Middle frontal gyrus (tissue), 1 donor: ENCODE results near the gene TOR2A.

Experiments used
- DNase-seq: peaks from one replicate; pipeline ENCODE4 v3.0.0-alpha.2; 2015; ENCODE audit warnings: low spot score; ENCODE audit errors: extremely low spot score

TOR2A gene

DNA sequence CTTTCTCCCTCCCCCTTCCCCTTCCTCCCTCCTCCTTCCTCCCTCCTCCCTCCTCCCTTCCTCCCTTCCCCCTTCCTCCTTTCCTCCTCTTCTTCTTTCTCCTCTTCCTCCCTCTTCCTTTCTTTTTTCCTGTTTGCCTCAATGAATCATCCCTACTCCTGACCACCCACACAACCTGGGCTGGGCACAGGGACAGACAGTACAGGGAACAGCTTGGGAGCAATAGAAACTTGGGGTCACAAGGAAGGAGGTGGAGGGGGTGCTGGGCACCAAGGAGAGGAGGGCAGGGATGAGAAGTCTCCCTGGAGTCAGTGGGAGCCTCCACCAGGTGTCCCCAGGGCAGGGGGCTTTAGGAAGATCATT is 14.2 kb downstream of the TOR2A start:
- no peak for DNase-seq

DNA sequence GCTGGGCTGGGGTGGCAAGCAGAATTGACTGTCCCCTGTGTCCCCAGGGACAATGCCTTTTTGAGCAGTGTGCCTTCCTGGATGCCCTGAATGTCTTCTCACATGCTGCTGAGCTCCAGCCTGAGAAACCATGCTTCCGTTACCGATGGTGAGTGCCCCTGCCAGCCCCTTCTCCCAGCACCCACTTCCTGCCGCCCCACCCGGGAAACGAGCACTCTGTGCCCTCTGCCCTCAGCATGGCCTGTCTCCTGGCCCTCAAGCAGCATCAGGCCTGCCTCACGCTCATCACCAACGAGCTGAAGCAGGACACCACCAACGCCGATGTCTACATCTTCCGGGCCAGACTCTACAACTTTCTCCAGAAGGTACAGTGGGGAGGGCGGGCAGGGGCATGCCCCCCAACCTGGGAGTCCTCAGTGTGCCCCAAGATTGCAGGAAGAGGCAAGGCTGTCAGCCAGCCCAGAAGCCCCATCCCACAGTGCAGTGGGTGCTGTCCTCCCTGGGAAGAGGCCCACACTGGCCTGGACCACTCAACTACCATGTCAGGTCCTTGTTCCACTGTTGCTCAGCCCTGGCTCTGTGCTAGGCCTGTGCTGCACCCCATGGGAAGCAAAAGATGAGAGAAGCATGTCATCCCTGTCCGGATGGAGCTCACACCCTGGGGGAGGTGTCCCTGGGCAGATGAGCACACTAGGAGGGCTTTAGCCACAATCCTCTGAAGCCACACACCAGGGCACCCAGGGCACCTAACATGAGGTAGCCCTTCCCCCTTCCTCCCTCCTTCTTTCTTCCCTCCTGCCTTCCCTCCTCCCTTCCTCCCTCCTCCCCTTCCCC is 14.8 kb downstream of the TOR2A start:
- DNase-seq: no peak

DNA sequence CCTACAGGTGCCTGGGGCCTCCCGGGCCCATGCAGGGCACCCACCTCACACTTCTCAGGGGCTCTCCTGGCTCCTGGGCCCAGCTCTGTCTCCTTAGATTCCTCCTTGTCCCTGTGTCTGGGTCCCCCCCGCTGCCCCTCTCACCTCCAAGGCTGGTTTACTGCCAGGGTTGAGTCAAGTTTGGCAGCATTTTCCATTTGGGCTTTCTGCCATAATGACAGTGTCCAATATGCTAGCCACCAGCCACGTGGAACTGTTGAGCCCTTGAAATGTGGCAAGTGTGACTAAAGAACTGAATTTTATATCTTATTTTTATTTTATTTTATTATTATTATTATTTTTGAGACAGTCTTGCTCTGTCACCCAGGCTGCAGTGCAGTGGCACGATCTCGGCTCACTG is 17.3 kb downstream of the TOR2A start:
- DNase-seq: no peak

DNA sequence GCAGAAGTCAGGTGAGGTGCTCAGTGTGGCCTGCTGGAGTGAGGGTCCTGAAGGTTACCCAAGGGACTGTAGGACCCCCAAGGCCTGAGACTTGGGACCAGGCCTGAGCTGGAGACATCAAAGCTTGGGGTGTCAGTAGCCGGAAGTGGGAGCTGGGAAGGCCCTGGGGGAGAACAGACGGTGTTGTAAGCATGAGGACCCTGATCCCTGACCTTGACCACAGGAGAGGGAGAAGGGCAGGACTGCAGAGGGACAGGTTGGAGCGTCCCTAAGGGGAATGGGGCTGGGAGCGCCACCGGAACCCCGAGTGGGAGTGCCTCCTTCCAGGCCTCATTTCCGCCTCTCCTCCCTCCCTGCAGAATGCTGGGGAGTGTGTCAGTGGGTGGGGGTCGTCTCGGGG is 18.7 kb downstream of the TOR2A start:
- DNase-seq: no peak

DNA sequence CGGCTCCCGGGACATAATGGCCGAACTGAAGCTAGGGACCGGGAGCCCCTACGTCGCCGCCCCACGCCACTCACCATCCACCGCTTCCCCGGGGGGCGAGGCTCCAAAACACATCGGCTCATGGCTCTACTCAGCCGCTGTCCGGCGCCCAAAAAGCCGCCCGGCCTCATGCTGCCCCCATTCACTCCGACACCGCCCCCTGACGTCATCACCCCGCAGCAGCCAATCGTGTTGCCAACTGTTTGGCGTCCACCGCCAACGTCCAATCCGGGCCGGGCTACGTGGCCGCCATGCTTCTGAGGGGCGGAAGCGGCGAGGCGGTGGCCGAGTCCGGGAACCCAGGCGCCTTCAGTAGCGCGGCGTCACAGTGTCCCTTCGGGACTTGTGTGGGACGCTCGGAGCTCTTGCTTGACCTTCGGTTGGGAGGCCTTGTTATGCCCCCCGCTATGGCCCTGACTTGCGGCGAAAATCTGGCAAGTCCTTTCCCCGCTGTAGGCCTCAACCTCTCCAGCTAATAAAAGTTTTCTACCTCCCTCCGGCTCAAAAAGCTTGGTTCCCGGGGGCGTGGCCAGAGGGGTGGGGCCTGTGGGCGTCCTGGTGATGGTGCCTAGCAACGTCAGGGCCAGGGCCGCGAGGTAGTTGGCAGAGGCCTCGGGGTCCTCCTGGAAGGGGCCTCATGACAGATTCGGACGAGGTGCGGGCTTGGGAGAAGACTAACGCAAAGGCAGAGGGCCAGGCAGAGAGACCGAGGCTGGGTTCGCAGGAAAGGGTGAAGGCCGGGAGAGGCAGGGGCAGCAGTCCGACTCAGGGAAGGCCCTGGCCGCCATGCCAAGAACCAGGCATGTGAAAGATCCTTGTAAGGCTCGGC is 19.4 kb downstream of the TOR2A start, which contains the start of the genes PTRH1 and TTC16:
PTRH1 (minus strand) TSS at position 194 of the 868 bp plus-strand sequence; CDS start at position 170, 24 bp downstream.
TTC16 (plus strand) TSS at position 610 of the 868 bp plus-strand sequence; CDS start at position 677, 67 bp downstream.
- DNase-seq: peak; percentile 94

DNA sequence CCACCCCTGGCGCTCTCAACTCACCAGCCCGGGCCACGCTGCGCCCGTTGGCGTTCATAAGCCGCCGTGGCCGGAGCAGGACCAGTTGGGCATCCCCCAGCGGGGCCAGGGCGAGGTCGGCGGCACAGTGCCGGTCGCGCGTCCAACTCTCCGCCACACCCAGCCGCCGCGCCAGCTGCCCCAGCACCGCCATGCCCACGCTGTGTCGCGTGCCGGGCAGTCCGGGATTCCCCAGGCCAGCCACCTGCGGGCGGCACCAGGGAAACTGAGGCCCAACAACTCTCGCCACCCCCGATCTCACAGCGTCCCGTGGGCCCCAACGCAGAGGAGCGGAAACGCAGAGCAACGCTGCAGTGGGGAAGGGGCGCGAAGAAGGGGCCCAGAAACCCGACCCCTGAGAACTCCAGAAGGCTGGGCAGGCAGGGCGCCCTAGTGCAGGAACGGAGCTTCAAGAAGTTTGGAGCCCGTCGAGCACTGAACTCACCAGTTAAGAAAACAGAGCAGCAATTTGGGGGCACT is 20.1 kb downstream of the TOR2A start:
- DNase-seq: no peak

DNA sequence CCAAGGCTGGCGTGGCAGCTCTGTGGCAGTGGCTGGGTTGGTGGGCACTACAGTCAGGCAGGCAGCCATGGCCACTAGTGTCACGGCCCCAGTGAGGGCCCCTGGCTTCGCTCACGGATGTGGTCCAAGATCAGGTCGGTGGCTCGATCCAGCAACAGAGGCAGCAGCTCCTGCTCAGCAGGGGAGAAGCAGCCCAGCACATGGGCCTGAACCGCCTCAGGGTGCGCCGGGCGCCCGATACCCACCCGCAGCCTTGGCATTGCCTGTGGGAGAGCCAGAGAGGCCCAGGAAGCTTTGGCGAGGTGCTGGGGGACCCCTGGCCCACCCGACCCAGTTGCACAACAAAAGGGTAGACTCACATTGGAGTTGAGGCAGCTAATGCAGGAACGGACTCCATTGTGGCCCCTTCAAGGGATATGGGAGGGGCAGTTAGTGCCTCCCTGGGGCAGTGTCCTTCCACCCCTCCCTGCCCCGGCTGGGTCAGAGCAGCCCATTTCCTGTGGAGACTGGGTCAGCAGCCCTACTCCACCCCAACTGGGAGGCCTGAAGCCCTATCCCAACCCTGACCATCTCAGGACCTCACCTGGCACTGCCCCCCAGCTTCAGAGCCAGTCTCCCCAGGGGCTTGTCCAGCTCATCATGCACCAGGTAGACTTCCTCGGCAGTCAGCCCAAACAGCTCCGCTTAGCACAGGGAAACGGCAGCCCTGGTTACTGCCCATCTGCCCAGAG is 20.9 kb downstream of the TOR2A start:
- DNase-seq: no peak

DNA sequence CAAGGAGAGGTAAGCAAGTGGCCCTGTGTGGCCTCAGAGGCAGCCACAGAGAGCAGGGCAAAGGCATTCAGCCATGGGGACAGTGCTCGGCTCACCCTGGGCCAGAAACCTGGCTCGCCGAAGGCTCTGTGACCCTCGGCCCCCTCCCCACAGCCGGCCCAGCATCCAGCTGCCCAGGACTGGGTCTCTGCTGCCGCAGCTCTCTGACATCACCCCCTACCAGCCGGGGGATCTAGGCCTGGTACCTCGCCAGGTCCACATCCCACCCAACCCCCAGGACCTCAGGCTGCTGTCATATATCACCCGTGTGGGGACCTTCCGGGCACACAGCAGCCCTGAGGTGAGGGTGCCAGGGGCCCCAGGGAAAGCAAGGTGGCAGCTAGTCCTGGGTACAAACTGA is 22.2 kb downstream of the TOR2A start:
- DNase-seq: no peak

DNA sequence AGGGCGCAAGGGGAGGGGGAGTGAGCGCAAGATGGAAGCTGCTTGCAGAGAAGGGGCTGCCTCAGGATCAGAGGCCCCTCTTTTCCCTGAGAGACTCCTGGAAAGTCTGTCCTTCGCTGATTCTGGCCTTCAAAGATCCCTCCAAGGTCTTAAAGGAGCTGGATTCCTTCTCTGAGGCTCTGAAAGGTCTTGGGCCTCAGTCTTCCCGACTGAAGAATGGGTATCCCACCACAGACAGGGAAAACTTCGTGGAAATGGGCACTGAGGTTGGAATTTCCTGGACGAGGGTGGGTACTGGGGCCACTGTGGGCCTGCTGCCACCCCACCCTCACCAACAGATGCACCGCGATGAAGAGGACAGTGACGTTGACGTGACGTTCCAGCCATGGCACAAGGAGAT is 22.7 kb downstream of the TOR2A start:
- no peak for DNase-seq

DNA sequence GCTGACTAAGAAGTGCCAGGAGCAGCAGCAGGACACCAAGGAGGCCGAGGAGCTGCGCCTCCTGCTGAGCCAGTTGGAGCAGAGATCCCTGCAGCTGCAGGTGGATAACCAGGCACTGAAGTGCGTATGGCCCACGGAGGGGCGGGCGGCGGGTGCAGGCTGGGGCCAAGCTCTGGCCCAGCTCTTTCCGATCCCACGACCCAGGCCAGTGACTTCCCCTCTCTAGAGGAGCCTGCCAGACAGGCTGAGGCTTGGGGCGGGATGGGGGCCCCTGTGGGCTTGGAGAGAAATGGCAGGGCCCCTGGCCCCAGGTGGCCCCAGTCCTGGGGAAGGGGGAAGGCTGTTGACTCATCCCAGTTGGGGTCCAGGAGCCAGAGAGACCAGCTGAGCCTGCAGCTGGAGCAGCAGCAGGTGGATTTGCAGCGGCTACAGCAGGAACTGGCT is 23.2 kb downstream of the TOR2A start:
- no peak for DNase-seq

DNA sequence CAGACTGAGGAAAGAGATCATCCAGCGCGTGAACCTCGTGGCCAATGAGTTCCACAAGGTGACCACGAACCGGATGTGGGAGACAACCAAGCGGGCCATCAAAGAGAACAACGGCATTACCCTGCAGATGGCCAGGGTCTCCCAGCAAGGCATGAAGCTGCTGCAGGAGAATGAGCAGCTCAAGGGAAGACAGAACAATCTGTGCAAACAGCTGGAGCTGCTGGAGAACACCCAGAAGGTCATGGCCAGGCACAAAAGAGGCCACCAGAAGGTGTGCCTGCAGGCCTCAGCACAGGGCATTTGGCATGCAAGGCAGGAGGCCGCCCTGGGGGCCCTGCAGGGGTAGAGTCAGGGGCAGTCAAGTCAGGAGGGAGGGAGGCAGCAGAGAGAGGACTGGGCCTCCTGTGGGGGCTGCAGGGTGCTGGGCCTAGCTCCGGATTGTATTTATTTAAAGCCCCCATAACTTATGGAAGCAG is 23.8 kb downstream of the TOR2A start:
- DNase-seq: no peak

DNA sequence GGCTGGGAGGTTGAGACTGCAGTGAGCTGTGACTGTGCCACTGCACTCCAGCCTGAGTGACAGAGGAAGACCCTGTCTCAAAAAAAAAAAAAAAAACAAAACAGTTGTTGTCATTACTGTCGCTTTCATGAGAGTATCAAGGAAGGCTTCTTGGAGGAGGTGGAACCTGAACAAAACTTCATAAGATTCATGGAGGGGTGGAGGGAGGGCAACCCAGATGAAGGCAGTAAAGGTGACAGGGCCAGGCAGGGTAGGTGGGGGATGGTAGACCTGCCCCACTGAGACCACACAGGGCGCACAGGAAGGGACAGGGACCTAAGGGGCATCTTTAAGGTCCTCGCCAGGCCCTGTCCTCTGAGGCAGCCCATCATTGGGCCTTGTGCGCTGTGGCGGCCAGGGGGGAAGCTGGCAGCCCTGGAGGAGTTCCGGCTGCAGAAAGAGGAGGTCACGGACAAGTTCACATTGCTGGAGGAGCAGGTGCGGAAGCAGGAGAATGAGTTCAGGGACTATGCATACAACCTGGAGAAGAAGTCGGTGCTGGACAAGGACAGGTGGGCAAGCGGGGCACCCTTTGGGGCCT is 24.8 kb downstream of the TOR2A start:
- DNase-seq: no peak

DNA sequence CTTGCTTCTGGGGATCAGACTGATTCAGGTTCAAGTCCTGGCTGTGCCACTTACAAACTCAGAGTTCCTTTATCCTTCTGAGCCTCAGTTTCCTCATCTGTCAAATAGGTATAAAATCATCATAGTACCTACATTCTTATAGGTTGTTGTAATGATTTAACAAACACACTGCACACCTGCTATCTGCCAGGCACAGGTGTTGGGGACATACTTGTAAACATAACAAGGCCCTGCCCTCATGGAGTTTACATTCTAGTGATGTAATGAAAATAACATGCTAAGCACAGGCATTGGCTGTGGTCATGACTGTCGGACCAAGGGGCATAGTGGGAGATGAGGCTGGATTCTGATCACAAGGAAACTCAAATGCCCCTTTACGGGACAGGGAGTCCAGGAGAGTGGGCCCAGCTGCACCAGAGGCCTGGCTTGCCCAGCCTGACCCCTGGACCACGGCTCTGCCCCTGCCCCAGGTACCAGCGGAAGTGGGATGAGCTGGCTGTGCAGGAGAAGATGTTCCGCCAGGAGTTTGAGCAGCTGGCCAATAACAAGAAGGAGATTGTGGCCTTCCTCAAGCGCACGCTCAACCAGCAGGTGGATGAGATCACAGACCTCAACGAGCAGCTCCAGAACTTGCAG is 26.0 kb downstream of the TOR2A start:
- no peak for DNase-seq

DNA sequence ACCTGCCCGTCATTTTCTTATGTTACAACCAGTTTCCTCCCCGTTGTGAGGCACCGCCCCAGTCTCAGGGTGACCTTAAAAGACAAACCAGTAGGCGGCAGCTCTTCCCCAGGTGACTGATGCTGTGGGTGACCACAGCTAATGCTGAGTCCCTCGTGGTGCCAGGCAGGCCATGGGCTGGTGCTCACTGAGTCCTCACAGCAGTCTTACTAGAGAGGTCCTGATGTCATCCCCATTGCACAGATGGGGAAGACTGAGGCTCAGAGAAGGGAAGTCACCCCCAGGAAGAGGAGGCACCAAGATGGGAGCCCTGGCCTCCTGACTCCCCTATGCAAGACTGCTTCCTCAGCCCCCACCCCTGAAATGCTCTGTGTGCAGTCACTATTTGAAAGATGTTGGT is 27.3 kb downstream of the TOR2A start:
- no peak for DNase-seq

DNA sequence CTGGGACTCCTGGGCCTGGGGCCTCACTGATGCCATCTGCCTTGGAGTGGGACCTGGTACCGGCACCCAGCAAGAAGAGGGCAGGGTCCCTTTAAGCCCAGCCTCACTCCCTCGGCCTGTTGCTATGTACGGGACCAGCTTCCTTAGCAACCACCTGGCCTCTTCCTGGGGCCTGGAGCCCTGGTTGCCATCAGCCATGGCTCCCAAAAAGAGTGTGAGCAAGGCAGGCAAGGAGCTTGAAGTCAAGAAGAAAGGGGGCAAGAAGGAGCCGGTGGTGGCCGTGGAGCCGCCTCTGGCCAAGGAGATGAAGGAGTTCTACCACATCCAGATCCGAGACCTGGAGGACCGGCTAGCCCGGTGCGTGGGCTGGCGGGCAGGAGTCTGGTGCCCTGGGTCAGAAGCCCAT is 28.3 kb downstream of the TOR2A start, which contains the start of gene CFAP157:
CFAP157 (plus strand) TSS at position 153 of the 406 bp plus-strand sequence; CDS start at position 197, 44 bp downstream.
- no peak for DNase-seq

DNA sequence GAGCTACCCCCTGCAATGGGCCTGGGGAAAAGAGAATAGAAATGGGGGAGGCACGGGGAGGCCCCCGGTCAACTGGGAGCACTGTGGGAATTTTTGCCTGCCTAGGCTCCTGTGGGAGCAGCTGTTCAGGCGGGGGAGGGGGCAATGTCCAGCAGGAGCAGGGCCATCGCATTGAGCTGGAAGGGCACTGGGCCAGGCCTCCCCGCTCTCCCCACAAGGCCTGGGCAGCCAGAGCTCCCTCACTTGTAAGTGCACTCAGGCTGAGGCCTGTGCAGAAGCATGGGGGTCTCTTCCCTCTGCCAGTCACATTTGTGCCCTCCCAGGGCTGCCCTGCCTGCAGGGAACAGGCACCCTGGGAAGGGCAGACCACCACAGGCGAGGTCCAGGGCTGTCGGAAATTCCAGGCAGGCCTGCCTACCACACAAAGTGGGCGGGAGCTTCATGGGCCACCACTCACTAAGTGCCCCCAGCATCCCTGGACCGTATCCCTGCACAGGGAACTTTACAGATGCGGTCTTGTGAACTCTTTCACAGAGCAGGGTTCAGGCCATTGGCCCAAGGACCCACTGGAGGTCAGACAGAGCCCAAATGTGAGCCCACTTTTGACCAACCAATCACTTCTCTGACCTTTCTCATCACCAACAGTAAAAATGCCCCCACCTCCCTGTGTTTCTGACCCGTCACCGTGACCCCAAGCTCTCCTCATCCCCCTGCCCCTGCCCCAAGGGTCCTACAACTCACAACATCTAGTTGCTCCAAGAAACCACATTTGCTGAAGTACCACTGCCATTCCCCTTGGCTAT is 29.3 kb downstream of the TOR2A start:
- DNase-seq: no peak

DNA sequence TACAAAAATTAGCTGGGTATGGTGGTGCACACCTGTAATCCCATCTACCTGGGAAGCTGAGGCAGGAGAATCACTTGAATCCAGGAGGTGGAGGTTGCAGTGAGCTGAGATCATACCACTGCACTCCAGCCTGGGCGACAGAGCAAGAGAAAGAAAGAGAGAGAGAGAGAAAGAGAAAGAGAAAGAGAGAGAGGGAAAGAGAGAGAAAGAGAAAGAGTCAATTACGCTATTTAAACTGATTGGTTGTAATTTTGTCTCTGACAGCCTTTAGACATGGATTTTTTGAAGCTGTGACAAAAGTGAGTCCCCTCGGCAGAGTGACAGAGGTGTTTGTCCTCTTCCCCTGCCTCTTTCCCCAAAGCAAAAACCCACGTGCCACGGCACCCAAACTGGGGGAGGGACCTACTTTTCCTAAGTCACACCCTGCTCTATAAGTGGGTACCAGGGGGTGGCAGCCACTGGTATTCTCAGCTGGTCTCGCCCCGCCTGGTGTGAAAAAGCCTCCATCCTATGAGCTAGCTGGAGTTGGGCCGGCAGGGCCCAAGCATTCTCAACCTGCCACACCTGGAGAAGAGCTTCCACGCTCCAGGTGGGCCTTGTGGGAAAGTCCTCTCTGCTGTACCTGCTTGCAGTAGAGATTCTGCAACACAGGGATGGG is 31.7 kb downstream of the TOR2A start:
- no peak for DNase-seq

DNA sequence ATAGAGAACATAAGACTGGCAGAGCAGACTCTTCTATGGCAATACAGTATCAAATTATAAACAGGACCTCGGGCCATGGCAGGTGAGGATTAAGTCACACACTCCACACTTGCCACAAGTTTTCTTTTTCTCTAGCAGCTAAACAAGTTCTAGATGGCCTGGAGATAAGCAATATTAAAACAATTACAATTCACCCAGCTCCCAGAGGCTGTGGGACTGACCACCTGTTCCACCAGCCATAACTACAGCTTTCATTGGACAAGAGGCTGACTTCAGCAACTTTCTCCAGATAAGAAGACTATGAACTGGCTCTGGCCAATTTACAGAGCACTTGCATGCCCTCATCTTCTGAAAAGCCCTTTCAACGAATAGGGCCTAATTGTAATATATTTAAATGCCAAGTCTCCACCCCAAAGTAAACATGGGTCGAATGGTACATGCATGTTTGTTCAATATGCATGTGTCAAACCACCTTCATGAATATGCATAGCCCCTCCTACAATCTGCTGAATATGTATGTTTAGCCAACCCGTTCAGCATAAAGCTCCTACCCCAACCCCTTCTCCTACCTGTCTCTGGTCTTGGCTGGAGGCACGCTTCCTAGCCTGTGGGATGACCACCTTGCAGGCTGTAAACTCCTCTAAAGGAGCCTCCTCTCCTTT is 34.4 kb downstream of the TOR2A start:
- no peak for DNase-seq
